GM19025 (cell line): Measurements from ENCODE around the gene TOP2A.

Experiments
- ATAC-seq: cut with Tn5 transposase; IDR thresholded peaks from one replicate; pipeline ENCODE4 v1.9.1; 2021; ENCODE audit warnings: mild to moderate bottlenecking, low read depth, moderate library complexity; ENCODE audit not compliant: unreplicated experiment

Gene TOP2A

GRCh38 chr17:40348136-40348504 lies 69.6 kb downstream of the TOP2A start:
- ATAC-seq = no peak

GRCh38 chr17:40347319-40348135 lies 70.2 kb downstream of the TOP2A start:
- ATAC-seq = no peak

- ATAC-seq = no peak
Observed at GRCh38 chr17:40346765-40347158, 70.9 kb downstream of the TOP2A start.

- no peak for ATAC-seq
Observed at GRCh38 chr17:40345994-40346764, 71.5 kb downstream of the TOP2A start.

- ATAC-seq = no peak
Observed at GRCh38 chr17:40345161-40345993, 72.3 kb downstream of the TOP2A start.

GRCh38 chr17:40344421-40345160 lies 73.1 kb downstream of the TOP2A start:
- no peak for ATAC-seq

- no peak for ATAC-seq
Observed at GRCh38 chr17:40343219-40344119, 74.2 kb downstream of the TOP2A start.

- ATAC-seq = no peak
Observed at GRCh38 chr17:40342504-40343218, 75.0 kb downstream of the TOP2A start.

GRCh38 chr17:40341808-40342503 lies 75.7 kb downstream of the TOP2A start:
- ATAC-seq = no peak

GRCh38 chr17:40340880-40341807 lies 76.6 kb downstream of the TOP2A start:
- peak; percentile 79 for ATAC-seq

- ATAC-seq = no peak
Observed at GRCh38 chr17:40340327-40340726, 77.4 kb downstream of the TOP2A start.

- no peak for ATAC-seq
Observed at GRCh38 chr17:40338941-40339649, 78.6 kb downstream of the TOP2A start.
